CD14-positive monocyte (primary cell): ENCODE data around the gene RASGRF2. TPM values are rescaled to one million over a fixed set of nuclear protein-coding genes. Genes with fewer than 3 reads are reported as not detected.

Experiments
- DNase-seq, 3 donors: peaks; one replicate each; pipeline ENCODE4 v3.0.0-alpha.2; 2011 to 2022
- H2AFZ ChIP-seq: 2 replicates; pipeline ENCODE4 v1.6.0; 2012; ENCODE audit warnings: mild to moderate bottlenecking, low read depth, low read length, inconsistent platforms; ENCODE audit not compliant: insufficient read depth, poor library complexity, severe bottlenecking
- H3K27ac ChIP-seq, 2 donors: 1 replicate in 1 of 2; 2 replicates in 1 of 2; pipeline ENCODE4 v1.5.1; 2012 to 2013; ENCODE audit warnings: low read length in 2 of 2, control low read depth in 1 of 2, inconsistent platforms in 1 of 2, low read depth in 1 of 2, mild to moderate bottlenecking in 1 of 2
- H3K27me3 ChIP-seq, 2 donors: one replicate each; pipeline versions ENCODE4 v1.6.0 to v1.6.1; 2011 to 2013; ENCODE audit warnings: low read length in 2 of 2; ENCODE audit not compliant: control insufficient read depth in 2 of 2, insufficient read depth in 2 of 2
- H3K36me3 ChIP-seq, 2 donors: replicated peaks in 1 of 2; 1 replicate in 1 of 2; 2 replicates in 1 of 2; pipeline versions ENCODE4 v1.5.1 to v1.6.1; 2012 to 2013; ENCODE audit warnings: low read length in 2 of 2, control low read depth in 1 of 2, inconsistent platforms in 1 of 2, mild to moderate bottlenecking in 1 of 2; ENCODE audit not compliant: insufficient read depth in 2 of 2, control insufficient read depth in 1 of 2
- H3K4me1 ChIP-seq, 2 donors: 1 replicate in 1 of 2; 2 replicates in 1 of 2; pipeline versions ENCODE4 v1.5.1 to v1.6.1; 2012 to 2013; ENCODE audit warnings: low read length in 2 of 2, control low read depth in 1 of 2, inconsistent platforms in 1 of 2, mild to moderate bottlenecking in 1 of 2, moderate library complexity in 1 of 2; ENCODE audit not compliant: insufficient read depth in 2 of 2, control insufficient read depth in 1 of 2
- H3K4me2 ChIP-seq: replicated peaks from 2 replicates; pipeline ENCODE3; 2012; ENCODE audit warnings: low read length, moderate library complexity, mild to moderate bottlenecking; ENCODE audit not compliant: poor library complexity, severe bottlenecking; ENCODE audit errors: extremely low read depth
- H3K4me3 ChIP-seq, 3 experiments: fragments of 200-600 bp in 1 of 3; sonication (generic) in 1 of 3; replicated peaks in 1 of 3; 1 replicate in 2 of 3; 2 replicates in 1 of 3; pipeline ENCODE4 v1.5.1; 2011 to 2013; ENCODE audit warnings: low read length in 3 of 3, mild to moderate bottlenecking in 3 of 3, control low read depth in 2 of 3, low read depth in 2 of 3, inconsistent platforms in 1 of 3, moderate library complexity in 1 of 3
- H3K79me2 ChIP-seq: 2 replicates; pipeline ENCODE4 v1.6.0; 2012; ENCODE audit warnings: mild to moderate bottlenecking, control low read depth, inconsistent platforms, low read length, moderate library complexity; ENCODE audit not compliant: insufficient read depth
- H3K9ac ChIP-seq: 2 replicates; pipeline ENCODE4 v1.6.0; 2017; ENCODE audit warnings: low read length, mild to moderate bottlenecking; ENCODE audit not compliant: insufficient read depth, poor library complexity, severe bottlenecking
- H3K9me3 ChIP-seq, 2 donors: replicated peaks in 1 of 2; 1 replicate in 1 of 2; 2 replicates in 1 of 2; pipeline versions ENCODE4 v1.5.1 to v1.6.1; 2012 to 2013; ENCODE audit warnings: low read length in 2 of 2, control low read depth in 1 of 2; ENCODE audit not compliant: control insufficient read depth in 1 of 2, insufficient read depth in 1 of 2
- H4K20me1 ChIP-seq: 2 replicates; pipeline ENCODE4 v1.6.0; 2012; ENCODE audit warnings: mild to moderate bottlenecking, low read length, control low read depth, moderate library complexity; ENCODE audit not compliant: insufficient read depth
- H3K27ac Mint-ChIP-seq, 7 donors: one replicate each; pipeline ENCODE4 v1.8.0; 2020; ENCODE audit warnings: mild to moderate bottlenecking in 7 of 7, mixed read lengths in 7 of 7, moderate library complexity in 6 of 7, inconsistent platforms in 2 of 7
- H3K27me3 Mint-ChIP-seq, 3 donors: one replicate each; pipeline ENCODE4 v1.8.0; 2021 to 2022; ENCODE audit warnings: low read depth in 3 of 3, mild to moderate bottlenecking in 3 of 3, mixed read lengths in 3 of 3, moderate library complexity in 3 of 3, inconsistent platforms in 1 of 3
- H3K36me3 Mint-ChIP-seq, 2 donors: one replicate each; pipeline ENCODE4 v1.8.0; 2020; ENCODE audit warnings: mixed read lengths in 2 of 2, inconsistent platforms in 1 of 2, mild to moderate bottlenecking in 1 of 2
- H3K4me1 Mint-ChIP-seq: one replicate; pipeline ENCODE4 v1.8.0; 2020; ENCODE audit warnings: mild to moderate bottlenecking, mixed read lengths
- H3K4me3 Mint-ChIP-seq, 2 donors: one replicate each; pipeline ENCODE4 v1.8.0; 2020; ENCODE audit warnings: mild to moderate bottlenecking in 2 of 2, mixed read lengths in 2 of 2, moderate library complexity in 1 of 2
- H3K9me3 Mint-ChIP-seq, 7 donors: one replicate each; pipeline ENCODE4 v1.8.0; 2020 to 2022; ENCODE audit warnings: mixed read lengths in 7 of 7, mild to moderate bottlenecking in 6 of 7, moderate library complexity in 6 of 7, inconsistent platforms in 2 of 7
- CTCF ChIP-seq: fragments of 200-600 bp; IDR thresholded peaks from one replicate; pipeline ENCODE4 v1.8.0; 2022; ENCODE audit warnings: antibody characterized with exemption, mild to moderate bottlenecking
- WGBS: methylation state at CpG from one replicate; pipeline ENCODE4 v1.1.5; 2013; ENCODE audit warnings: missing lambda C conversion rate; ENCODE audit not compliant: insufficient coverage; 5-methylcytosine and 5-hydroxymethylcytosine counted together
- intact Hi-C, 2 donors: fragments of 100-400 bp; cut with micrococcal nuclease; formaldehyde crosslinking; loops; one replicate each; pipeline versions ENCODE4 v1.15.0 to v1.15.1; 2023
- polyA plus RNA-seq, 3 donors: library from polyadenylated mRNA; depleted of rRNA in 1 of 3; unstranded in 2 of 3; stranded (reverse) in 1 of 3; fragments of 300-500 nt in 2 of 3; fragments of >200 nt in 1 of 3; fragmentation: Illumina TruSeq in 2 of 3; gene quantifications; 1 replicate in 2 of 3; 2 replicates in 1 of 3; pipeline ENCODE4 v1.2.3, GENCODE V29; 2012 to 2021

RASGRF2 gene
- polyA plus RNA-seq, 3 donors: 0.01 to 0.02 TPM; not detected in 1

- Histone ChIP-seq H4K20me1 (no peaks in the 10 kb centered on the region), H3K36me3 (no peaks in the 10 kb centered on the region), H3K27ac (no peak overlapping the region), H3K27me3 (no peaks in the 10 kb centered on the region), H2AFZ (no peak overlapping the region), H3K4me2 (no peak overlapping the region), H3K9ac (no peak overlapping the region), H3K4me3 (no peak overlapping the region), H3K79me2 (no peaks in the 10 kb centered on the region), H3K9me3 (no peaks in the 10 kb centered on the region), H3K4me1 (no peaks in the 10 kb centered on the region)
- Mint-ChIP-seq H3K4me1 (no peaks in the 10 kb centered on the region), H3K9me3 (peaks cover 0 to 4% (median 0%) of the 10 kb centered on the region in 7 donors), H3K4me3 (no peak overlapping the region), H3K36me3 (no peaks in the 10 kb centered on the region), H3K27ac (no peak overlapping the region), H3K27me3 (peaks cover 0 to 2% (median 0%) of the 10 kb centered on the region in 3 donors)
- WGBS: no CpG with 5 or more reads among the region's 2 CpGs
- DNase-seq: no peak
- TF ChIP-seq CTCF: no peak
- intact Hi-C loops: no loop called here
These were observed 28.3 kb downstream of the RASGRF2 start for GRCh38 chr5:80988419-80988935.

GRCh38 chr5:80989883-80990282 is 29.7 kb downstream of the RASGRF2 start:
- Histone ChIP-seq H3K27ac (no peak overlapping the region), H3K4me2 (no peak overlapping the region), H2AFZ (no peak overlapping the region), H3K9ac (no peak overlapping the region), H3K79me2 (no peaks in the 10 kb centered on the region), H4K20me1 (no peaks in the 10 kb centered on the region), H3K36me3 (no peaks in the 10 kb centered on the region), H3K4me1 (no peaks in the 10 kb centered on the region), H3K9me3 (no peaks in the 10 kb centered on the region), H3K27me3 (no peaks in the 10 kb centered on the region), H3K4me3 (no peak overlapping the region)
- DNase-seq: no peak
- H3K27ac Mint-ChIP-seq: no peak overlapping the region
- peaks cover 0 to 2% (median 0%) of the 10 kb centered on the region in 3 donors for H3K27me3 Mint-ChIP-seq
- peaks cover 0 to 4% (median 0%) of the 10 kb centered on the region in 7 donors for H3K9me3 Mint-ChIP-seq
- TF ChIP-seq CTCF: no peak
- no peaks in the 10 kb centered on the region for H3K36me3 Mint-ChIP-seq
- no peak overlapping the region for H3K4me3 Mint-ChIP-seq
- intact Hi-C loops: no loop called here
- no peaks in the 10 kb centered on the region for H3K4me1 Mint-ChIP-seq
- 100% methylated on average over 1 of the region's 3 CpGs for WGBS
